ENCODE data around the gene NOP56. TPM values are rescaled to one million over a fixed set of nuclear protein-coding genes. Genes with fewer than 3 reads are reported as not detected.

The NOP56 gene
- total and polyA plus RNA-seq, 9 of the 15 experiments (the other 6 are each of a cell fraction or from before 2014, with no cell fraction given): 295 to 697 (median 439) TPM

DNA sequence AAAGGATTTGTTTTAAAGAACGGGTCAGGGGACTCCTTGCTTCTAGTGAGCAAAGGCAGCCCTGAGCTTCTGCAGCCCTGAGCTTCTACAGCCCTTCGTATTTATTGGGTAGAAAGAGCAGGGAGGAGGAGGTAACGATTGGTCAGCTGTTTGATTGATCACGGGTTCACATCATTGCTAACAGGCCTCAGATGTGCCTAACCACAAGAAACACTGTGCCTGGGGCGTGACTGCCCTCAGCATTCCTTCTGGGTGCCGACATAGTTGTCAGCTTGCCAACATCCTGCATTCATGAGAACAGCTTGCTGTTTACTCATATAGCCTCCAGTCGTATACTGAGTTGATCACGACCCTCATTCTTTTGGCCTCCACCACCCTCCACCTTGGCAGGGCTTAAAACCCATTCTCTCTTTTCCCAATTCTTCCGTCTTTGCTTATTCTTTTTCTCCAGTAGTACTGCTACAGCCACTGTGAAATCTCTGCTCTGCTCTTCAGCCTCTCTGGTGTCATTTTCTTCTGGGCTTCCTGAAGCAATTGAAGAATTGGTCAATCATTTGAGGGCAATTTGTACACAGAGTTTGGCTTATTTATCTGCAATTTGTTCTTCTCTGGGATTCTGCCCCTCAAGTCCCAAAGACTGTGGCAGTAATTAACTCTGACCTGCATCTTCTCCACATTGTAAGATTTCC lies 25.4 kb upstream of the NOP56 start:
- no peaks in the 10 kb centered on the region for H3K79me2 ChIP-seq (ENCODE audit: control insufficient read depth, insufficient read depth, low read length)
- WGBS (ENCODE audit: insufficient coverage, low coverage, missing lambda C conversion rate): 0% methylated on average over 9 of the region's 9 CpGs
- no peaks in the 10 kb centered on the region for H3K9me3 ChIP-seq (replicated peaks; ENCODE audit: control insufficient read depth, insufficient read depth, low read depth, low read length)
- FAIRE-seq (no peak), DNase-seq (ENCODE audit: extremely low read depth in 1 of 4, low spot score in 3 of 4) (no peak), ATAC-seq (no peak)
- intact Hi-C loops (cut with micrococcal nuclease) (no loop called here), in situ Hi-C loops (cut with MboI) (no loop called here)
- no peak overlapping the region for H3K4me2 ChIP-seq (ENCODE audit: insufficient read depth, low read length)
- no peak for TF ChIP-seq ETV1 (tag; conservative IDR thresholded peaks at IDR 0.05; ENCODE audit: low read depth)
- no peak for TF ChIP-seq NRF1 (conservative IDR thresholded peaks at IDR 0.05 in 1 of 2, IDR thresholded peaks at IDR 0.05 in 1 of 2)
- no peak for TF ChIP-seq FOXP1 (CRISPR knock-in tag; IDR thresholded peaks at IDR 0.05)
- TF ChIP-seq GABPB2 (CRISPR knock-in tag; conservative IDR thresholded peaks at IDR 0.05): no peak
- no peak for TF ChIP-seq KLF6 (CRISPR knock-in tag; IDR thresholded peaks at IDR 0.05; ENCODE audit: borderline replicate concordance)
- TF ChIP-seq SMARCA4 (IDR thresholded peaks at IDR 0.05): no peak
- TF ChIP-seq PML (IDR thresholded peaks at IDR 0.05; ENCODE audit: low read length): no peak
- TF ChIP-seq MIER1 (IDR thresholded peaks at IDR 0.05; ENCODE audit: low read depth): no peak
- TF ChIP-seq SRSF3 (IDR thresholded peaks at IDR 0.05; ENCODE audit: insufficient read depth, low read length): no peak
- TF ChIP-seq, protein P1, sequence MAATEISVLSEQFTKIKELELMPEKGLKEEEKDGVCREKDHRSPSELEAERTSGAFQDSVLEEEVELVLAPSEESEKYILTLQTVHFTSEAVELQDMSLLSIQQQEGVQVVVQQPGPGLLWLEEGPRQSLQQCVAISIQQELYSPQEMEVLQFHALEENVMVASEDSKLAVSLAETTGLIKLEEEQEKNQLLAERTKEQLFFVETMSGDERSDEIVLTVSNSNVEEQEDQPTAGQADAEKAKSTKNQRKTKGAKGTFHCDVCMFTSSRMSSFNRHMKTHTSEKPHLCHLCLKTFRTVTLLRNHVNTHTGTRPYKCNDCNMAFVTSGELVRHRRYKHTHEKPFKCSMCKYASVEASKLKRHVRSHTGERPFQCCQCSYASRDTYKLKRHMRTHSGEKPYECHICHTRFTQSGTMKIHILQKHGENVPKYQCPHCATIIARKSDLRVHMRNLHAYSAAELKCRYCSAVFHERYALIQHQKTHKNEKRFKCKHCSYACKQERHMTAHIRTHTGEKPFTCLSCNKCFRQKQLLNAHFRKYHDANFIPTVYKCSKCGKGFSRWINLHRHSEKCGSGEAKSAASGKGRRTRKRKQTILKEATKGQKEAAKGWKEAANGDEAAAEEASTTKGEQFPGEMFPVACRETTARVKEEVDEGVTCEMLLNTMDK (IDR thresholded peaks at IDR 0.05; ENCODE audit: borderline replicate concordance, insufficient read depth, low read depth, low read length, poor library complexity, severe bottlenecking): no peak
- TF ChIP-seq POLR2AphosphoS2 (IDR thresholded peaks at IDR 0.05; ENCODE audit: low read length): no peak
- TF ChIP-seq, protein P2, sequence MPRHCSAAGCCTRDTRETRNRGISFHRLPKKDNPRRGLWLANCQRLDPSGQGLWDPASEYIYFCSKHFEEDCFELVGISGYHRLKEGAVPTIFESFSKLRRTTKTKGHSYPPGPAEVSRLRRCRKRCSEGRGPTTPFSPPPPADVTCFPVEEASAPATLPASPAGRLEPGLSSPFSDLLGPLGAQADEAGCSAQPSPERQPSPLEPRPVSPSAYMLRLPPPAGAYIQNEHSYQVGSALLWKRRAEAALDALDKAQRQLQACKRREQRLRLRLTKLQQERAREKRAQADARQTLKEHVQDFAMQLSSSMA (CRISPR knock-in tag; IDR thresholded peaks at IDR 0.05): no peak
- no peak for TF ChIP-seq CBX1 (IDR thresholded peaks at IDR 0.05; ENCODE audit: low read depth)
- TF ChIP-seq SAFB2 (IDR thresholded peaks at IDR 0.05; ENCODE audit: borderline replicate concordance, low read depth, low read length, severe bottlenecking): no peak
- TF ChIP-seq, protein P3, sequence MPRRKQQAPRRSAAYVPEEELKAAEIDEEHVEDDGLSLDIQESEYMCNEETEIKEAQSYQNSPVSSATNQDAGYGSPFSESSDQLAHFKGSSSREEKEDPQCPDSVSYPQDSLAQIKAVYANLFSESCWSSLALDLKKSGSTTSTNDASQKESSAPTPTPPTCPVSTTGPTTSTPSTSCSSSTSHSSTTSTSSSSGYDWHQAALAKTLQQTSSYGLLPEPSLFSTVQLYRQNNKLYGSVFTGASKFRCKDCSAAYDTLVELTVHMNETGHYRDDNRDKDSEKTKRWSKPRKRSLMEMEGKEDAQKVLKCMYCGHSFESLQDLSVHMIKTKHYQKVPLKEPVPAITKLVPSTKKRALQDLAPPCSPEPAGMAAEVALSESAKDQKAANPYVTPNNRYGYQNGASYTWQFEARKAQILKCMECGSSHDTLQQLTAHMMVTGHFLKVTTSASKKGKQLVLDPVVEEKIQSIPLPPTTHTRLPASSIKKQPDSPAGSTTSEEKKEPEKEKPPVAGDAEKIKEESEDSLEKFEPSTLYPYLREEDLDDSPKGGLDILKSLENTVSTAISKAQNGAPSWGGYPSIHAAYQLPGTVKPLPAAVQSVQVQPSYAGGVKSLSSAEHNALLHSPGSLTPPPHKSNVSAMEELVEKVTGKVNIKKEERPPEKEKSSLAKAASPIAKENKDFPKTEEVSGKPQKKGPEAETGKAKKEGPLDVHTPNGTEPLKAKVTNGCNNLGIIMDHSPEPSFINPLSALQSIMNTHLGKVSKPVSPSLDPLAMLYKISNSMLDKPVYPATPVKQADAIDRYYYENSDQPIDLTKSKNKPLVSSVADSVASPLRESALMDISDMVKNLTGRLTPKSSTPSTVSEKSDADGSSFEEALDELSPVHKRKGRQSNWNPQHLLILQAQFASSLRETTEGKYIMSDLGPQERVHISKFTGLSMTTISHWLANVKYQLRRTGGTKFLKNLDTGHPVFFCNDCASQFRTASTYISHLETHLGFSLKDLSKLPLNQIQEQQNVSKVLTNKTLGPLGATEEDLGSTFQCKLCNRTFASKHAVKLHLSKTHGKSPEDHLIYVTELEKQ (CRISPR knock-in tag; IDR thresholded peaks at IDR 0.05): no peak
- TF ChIP-seq ZNF644 (tag; IDR thresholded peaks at IDR 0.05; ENCODE audit: low read depth): no peak
- no peaks in the 10 kb centered on the region for H3K9me1 ChIP-seq (ENCODE audit: control insufficient read depth, insufficient read depth, low read length)
- H3K27me3 ChIP-seq (ENCODE audit: control insufficient read depth in 2 of 2, insufficient read depth in 2 of 2, low read length in 2 of 2): peaks cover 7 to 10% of the 10 kb centered on the region in 2 experiments; a peak in 3 of 5 replicates
- H3K4me3 ChIP-seq: no peak overlapping the region
- ChIA-PET CTCF (ENCODE audit: low intra/inter-chr PET ratio) (no interaction called here), POLR2A (no interaction called here)
- BruUV-seq (replicated peaks): no TSS peak
- H3K9ac ChIP-seq (ENCODE audit: insufficient read depth in 1 of 2, low read depth in 2 of 2, low read length in 2 of 2): no peak overlapping the region
- no peaks in the 10 kb centered on the region for H4K20me1 ChIP-seq (replicated peaks; ENCODE audit: control insufficient read depth, insufficient read depth, low read length)
- no peak overlapping the region for H2AFZ ChIP-seq (ENCODE audit: low read depth, low read length)
- no peak overlapping the region for H3K27ac ChIP-seq (ENCODE audit: extremely low read depth, low read depth, low read length)
- no peaks in the 10 kb centered on the region for H3K36me3 ChIP-seq (ENCODE audit: control insufficient read depth, insufficient read depth, low read length)
- no peaks in the 10 kb centered on the region for H3K4me1 ChIP-seq (replicated peaks in 1 of 2; ENCODE audit: control insufficient read depth in 2 of 2, insufficient read depth in 2 of 2, low read length in 2 of 2)

Data from K562 (cell line).